ENCODE results near the gene BAG1.

GRCh38 chr9:33236571-33236970, 27.9 kb downstream of the BAG1 start:
- no peak for TF ChIP-seq CTCF (conservative IDR thresholded peaks at IDR 0.05; ENCODE audit: low read depth, low read length)
- no peak for TF ChIP-seq EZH2phosphoT487 (IDR thresholded peaks at IDR 0.05; ENCODE audit: borderline replicate concordance, low read length)
